HCEC 1CT (cell line): ENCODE data around the gene ARAP3.

ENCODE experiments used
- DNase-seq: peaks from one replicate; pipeline ENCODE4 v3.0.0-alpha.2; 2017

The ARAP3 gene

DNA sequence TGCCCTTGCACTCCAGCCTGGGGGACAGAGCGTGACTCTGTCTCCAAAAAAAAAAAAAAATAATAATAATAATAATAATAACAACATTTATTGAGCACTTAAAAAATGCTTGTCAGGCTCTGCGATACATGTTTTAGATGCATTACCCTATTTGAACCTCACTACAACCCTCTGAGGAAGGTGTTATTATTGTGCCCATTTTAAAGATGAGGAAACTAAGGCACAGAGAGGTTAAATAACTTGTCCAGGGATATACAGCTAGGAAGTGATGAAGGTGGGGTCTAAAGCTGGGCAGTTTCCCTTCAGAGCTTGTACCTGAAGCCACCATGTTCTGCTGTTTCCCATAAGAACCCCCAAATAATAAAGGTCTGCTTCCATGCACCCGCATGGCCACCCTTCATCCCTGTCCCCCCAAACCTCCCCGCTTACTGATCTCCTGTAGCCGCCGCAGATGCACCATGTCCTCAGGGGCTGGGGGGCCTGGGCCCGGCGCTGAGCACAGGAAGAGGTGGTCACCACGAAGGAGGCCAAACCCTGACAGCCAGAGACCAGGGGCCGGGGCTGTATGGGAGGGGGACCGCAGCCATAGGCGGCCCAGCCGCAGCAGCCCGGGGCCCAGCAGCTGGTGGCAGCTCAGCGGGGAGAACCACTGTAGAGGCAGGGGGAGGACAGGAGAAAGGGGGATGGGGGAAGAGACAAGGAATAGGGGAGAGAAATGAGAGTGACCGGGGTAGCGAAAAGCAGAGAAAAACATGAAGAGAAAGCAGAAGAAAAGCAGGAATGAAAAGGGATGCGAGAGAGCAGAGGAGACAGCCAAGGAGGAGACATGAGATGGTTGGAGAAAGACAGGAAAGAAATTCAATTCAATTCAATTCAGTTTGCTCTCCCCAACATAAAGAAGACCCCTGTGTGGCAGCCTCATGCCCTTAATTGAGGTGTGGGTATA is 15.8 kb downstream of the ARAP3 start:
- no peak for DNase-seq

DNA sequence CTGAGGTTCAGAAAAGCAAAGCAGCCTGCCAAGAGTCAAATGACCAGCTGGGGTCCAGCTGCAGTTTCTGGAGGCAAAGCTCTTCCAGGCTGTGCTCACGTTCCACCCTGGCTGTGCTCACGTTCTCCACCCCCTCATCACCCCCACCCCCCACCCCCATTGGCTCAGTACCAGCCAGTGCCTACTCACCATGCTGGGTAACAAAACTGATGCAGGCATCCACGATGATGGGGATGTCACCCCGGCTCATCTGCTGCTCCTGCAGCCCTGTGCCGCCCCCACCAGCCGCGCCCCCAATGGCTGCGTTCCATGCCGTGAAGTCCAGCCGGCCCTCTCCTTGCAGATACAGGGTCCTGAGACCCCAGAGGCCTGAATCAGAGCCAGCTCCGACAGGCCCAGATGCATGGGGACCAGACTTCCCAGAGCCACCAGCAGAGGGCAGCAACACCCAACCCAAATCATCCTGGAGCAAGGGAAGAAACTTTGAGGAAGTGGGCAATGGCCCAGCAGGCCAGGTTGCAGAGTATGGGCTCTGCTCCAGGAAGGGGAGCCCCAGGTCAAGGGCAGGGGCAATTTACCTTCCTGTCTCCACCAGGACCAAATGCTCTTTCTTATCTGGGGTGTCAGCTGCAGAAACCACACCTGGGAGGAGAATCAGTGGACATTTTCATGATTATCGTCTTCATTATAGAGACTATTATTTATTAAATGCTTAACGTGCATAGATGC is 17.1 kb downstream of the ARAP3 start:
- peak; percentile 40 for DNase-seq

DNA sequence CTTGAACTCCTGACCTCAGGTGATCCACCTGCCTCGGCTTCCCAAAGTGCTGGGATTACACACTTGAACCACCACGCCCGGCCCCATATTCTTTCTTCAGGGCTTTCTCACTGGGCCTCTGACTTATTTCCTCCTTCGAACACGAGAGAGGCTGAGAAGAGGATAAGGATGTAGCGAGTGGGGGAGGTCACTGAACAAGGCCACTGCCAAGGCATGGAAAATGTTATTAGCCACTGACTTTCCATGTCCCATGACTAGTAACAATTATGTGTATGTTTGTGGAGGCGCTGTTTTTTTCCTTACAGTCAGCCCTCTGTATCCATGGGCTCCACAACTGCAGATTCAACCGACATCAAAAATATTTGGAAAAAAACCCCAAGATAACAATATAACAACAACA is 18.5 kb downstream of the ARAP3 start:
- DNase-seq, result no peak

DNA sequence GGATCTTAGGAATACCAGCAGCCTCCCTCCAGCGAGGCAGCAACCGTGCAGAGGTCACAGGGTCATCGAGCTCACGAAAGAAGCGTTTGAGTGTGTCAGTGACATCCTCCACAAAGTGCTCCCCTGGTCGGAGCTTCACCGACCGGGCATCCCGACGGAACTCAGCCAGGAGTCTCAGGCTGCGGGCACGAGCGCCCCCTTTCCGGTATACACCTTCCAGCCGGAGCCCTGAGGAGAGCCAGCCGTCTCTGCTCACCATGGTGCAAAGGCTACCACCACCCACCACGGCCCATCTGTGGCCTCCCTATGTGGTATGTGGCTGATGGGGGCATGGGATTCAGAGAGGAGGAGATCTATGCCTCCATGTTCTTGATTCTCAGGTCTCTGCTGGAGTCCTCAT is 20.0 kb downstream of the ARAP3 start:
- no peak for DNase-seq

DNA sequence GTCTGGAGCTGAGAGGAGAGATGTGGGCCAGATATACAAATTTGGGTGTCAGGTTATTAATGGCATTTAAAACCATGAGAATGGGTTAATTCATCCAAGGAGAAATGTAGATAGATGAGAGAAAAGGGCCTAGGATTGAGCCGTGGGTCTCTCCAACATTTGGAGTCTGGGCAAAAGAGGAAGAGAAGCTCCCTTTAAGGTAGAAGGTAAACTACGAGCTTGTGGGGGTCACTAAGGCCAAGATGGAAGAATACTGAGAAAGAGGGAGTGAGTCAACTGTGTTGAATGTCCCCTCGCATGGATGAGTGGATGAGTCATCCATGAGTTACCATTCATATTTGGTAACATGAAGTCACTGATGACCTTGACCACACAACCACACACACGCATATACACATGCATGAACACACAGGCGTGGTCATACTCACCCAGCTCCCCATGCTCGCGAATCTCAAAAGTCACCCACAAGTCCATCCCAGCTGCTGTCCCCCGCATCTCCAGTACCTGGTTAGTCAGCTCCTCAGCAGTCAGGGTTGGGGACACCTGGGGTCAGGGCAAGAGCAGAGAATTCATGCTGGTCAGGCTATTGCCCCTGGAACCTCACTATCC is 24.0 kb downstream of the ARAP3 start:
- peak; percentile 97 for DNase-seq

DNA sequence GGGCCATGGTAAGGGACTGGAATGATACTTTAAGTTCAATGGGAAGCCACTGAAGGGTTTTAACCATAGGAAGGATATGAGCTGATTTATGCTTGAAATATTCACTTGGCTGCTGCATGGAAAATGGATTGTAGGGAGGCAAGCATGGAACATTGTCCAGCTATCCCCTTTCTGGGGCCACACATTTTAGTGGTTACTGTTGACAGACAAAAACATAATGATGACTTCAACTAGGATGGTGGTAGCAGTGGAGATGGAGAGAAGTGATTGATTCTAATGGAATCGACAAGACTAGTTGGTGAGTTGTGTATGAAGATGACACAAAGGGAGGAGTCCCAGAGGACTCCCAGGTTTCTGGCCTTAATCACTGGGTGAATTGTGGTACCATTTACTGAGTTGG is 24.6 kb downstream of the ARAP3 start:
- DNase-seq, result peak; percentile 11

DNA sequence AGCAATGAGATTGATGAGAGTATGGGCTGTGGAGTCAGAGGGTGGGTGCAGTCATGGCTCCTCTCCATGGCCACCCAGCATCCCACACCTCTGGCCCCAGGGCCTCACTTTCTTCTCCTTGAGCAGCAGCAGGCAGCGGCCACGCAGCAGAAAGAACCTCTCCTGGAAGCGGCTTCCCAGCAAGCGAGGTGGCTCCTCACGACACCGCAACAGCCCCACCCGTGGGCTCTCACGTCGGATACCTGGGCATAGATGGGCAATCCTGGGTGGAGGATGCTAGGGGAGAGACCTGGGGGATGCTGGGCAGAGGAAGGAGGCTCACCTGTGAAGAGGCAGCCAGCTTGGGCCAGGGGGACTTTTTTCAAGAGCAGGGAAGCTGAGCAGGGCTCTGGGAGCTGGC is 25.6 kb downstream of the ARAP3 start:
- DNase-seq, result no peak

DNA sequence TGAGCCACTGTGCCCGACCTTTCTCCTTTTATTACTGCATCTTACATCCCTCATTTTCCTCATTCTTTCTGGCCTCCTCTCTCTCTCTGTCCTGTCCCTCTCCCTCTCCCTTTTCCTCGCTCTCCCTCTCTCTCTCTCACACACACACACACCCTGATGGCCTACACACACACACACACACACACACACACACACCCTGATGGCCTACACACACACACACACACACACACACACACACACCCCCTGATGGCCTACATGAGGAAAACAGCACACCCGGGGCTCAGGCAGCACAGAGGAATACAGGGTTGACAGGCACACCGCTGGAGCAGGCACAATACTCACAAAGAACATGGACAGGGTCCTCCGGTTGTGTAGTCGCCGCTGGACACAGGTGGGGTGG is 27.0 kb downstream of the ARAP3 start:
- DNase-seq, result no peak

DNA sequence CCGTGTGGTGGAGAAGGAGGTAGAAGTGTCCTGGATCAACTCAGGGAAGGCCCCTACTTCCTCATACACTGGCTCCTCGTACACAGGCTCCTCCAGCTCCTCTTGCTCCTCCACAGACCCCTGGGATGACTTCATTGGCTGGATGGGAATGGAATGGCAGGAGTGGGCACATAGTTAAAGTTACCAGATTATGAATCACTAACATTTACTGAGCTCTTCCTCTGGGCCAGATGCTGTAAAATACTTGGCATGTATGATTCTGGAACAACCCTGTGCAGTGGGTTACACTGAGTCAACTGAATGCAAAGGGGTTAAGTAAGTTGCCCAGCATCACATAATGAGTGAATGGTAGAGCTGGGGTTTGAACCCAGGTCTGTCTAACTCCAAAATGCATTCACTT is 27.7 kb downstream of the ARAP3 start:
- DNase-seq, result peak; percentile 84

DNA sequence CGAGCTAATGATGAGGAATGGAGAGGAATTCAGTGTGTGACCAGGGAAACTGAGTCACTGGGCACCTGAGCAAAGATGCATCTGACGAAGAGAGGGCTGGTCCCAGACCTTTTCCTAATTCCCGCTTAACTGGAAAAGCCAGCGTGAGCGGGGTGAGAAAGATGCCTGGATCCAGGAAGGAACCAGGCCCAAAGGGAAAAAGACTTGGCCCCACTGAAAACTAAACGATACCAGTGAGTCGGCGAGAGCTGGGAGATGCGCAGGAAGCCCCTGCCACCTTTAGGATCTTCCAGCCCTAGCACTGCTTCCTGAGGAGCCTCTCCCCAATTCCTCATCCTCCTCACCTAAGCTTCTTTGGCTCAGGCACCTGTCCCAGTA is 30.3 kb downstream of the ARAP3 start:
- DNase-seq, result no peak

DNA sequence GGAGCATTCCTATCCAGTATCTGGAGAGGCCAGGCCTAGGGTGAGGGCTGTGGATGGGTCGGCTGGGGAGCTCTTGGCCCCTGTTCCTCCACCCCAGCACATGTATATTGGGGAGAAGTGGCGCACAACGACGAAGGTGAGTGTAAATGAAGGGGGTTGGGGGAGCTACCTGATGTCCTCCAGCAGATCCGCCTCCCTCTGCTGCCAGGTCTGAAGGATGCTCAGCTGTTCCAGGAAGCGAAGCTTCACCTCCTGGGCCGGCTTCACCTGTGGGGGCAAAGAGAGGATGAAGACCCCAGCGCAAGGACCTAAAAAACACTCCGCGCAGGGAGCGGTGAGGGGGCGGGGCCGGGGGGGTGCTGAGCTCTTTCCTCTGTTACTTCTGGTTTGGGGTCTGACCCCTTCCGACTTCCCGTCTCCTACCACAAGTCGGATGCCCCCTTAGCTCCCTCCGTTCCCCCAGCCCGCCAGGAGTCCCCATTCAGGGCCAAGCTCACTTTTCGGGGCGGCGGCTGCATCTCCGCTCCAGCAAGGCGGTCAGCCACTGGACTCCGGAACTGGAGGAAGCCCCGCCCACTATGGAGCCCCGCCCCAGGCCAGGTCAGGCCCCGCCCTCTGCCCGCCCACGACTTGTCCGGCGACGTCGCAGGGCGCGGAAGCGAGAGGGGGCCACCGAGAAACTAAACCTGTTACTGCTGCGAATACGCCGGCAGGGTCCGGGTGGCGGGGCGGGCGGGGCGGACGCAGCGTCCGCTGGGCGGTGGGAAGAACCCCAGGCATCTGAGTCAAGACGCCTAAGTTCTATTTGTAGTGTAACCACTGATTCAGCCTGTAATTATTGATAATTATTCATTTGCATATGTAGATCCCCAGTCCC is 30.9 kb downstream of the ARAP3 start, which contains the start of gene FCHSD1:
Gene FCHSD1, minus strand, starts transcription at position 568 of the 877 bp plus-strand sequence. Its CDS starts 50 bp downstream, at position 518.
- DNase-seq, result peak; percentile 67

DNA sequence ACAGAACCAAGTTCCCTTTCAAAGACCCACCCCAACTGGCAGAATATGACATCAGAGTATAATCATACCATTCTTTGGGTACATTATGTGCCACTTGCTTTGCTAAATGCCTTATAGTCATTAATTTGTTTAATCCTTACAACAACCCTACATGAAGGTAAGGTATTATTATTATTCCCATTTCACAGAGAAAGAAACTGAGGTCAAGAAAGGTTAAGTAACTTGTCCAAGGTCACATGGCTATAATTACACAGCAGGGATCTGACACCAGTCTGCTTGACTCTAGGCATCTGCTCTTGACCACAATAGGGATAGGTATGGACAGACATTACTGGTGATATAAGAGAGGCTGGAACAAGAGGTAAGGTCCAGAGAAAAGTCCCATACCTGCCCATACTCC is 32.1 kb downstream of the ARAP3 start:
- no peak for DNase-seq

DNA sequence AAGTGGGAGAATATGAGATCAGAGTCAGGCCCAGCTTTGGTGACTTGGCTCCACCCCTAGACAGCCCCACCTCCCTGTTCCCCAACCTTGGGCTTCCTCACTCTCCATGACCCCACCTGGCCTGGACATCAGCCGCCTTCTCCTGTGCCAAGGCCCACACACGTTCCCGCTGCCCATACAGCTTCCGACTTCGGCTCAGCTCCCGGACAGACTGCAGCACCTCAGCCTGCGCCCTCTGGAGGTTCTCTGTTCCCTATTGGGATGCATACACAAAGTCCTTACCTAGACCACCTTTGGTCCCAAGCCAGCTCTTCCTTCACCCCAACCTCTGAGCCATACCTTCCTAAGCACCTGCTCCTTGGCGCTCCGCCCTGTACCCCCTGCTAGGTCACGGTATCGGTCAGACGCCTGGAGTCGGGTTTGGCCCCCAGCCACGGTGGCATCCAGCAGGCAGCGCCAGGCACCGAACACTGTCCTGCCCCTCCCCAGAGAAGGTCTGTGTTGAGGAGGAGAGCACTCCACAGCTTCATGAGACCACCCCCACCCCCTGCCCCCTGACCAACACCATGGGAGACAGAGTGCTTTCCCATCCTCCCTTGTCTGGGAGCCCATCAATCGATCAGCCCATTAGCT is 32.9 kb downstream of the ARAP3 start:
- no peak for DNase-seq

DNA sequence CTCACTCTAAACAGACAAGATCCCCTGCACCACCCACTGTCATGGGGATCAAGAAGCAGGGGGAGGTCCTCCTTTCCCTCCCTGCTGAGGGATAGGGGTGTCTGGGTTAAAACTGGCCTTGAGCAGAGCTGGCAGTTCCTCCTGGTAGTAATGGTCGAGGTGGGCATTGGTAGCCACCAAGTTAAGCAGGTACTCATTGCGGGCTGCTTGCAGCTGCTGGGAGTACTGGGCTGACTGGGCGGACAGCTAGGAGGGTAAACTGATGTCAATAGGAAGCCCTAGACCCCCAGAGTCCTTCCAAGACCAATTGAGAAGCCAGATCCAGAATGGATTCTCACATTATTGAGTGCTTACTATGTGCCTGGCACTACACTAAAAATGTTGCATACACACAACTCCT is 34.2 kb downstream of the ARAP3 start:
- no peak for DNase-seq

DNA sequence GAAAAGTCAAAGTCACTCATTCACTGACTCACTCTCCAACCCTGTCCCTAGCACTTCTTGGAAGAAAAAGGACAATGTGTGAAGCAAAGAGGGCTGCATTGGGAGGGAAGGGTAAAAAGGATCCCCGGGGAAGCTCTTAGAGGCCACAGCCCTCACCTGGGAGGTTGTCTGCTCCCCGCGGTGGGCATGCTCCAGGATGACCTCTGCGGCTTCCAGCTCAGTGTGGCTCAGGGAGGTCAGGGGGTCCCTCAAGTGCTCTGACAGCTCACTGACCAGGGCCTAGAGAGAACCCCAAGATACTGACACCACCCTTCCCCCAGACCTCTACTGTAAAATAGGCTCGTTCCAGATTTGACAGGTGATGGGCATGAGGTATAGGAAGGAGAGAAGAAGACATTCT is 34.8 kb downstream of the ARAP3 start:
- no peak for DNase-seq

DNA sequence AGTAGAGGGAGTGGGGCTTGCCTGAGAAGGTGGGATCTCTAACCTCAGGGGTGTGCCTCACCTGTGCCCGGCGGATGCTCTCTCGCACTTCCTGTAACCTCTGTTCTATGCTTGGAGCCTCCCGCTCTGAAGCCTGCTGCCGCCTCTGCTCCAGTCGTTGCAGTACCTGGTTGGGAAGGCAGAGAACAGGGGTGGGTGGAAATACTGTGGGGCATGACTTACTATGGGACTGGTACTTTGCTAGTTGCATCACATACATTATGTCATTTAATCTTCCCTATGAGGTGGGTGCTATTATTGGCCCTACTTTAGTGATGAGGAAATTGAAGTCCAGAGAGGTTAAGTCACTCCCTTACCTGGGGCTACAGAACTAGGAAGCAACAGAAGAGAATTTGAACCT is 36.0 kb downstream of the ARAP3 start:
- DNase-seq, result no peak

DNA sequence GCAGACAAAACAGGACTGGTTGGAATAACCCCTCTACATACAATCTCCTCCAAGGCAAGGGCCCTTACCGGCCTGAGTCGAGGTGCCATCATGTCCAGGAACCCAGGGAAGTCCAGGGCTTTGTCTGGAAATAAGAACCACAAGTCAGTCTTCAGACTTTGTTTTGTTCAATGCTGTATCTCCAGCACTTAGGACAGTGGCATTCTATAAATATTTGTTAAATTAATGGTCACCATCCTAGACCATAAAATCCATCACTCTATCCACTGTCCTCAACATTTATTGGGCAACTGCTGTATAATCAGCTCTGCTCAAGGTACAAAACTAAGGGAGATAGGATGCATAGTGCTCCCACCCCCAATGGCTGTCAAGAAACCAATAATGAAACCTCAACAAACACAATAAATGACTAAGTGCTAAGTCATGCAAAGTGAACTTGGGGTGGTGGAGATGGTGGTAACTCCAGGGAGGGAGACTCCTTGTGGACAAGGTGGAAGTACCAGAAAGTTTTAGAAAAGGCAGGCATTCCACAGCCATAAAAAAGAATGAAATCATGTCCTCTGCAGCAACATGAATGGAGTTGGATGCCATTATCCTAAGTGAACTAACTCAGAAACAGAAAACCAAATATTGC is 40.3 kb downstream of the ARAP3 start:
- peak; percentile 81 for DNase-seq

DNA sequence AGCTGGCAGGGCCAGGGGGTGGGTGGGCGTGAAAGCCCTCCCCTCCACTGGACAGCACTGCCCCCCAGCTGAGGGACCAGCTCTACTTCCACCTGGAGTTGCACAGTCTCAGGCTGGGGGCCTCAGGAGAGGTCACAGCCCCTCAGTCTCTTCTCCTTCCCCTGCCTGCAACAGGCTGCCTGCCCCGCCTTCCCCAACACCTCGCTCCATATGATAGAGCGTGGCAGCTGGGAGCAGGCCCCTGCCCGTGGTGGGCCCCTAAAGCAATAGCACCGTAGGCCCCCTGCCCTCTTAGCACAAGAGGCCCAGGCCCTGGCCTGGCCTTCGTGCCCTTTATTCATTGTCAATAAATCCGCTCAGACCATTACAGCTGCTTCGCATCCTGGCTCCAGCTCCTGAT is 41.3 kb downstream of the ARAP3 start:
- no peak for DNase-seq

DNA sequence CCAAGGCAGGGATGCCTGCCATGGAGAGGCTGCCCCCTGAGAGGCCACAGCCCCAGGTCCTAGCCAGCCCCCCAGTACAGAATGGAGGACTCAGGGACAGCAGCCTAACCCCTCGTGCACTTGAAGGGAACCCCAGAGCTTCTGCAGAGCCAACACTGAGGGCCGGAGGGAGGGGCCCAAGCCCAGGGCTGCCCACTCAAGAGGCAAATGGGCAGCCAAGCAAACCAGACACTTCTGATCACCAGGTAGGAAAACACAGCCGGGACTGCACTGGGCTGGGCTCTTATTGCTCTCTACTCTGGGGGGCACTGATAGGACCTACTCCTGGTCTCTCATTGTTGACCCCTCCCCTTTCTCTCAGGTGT is 42.0 kb downstream of the ARAP3 start:
- no peak for DNase-seq

DNA sequence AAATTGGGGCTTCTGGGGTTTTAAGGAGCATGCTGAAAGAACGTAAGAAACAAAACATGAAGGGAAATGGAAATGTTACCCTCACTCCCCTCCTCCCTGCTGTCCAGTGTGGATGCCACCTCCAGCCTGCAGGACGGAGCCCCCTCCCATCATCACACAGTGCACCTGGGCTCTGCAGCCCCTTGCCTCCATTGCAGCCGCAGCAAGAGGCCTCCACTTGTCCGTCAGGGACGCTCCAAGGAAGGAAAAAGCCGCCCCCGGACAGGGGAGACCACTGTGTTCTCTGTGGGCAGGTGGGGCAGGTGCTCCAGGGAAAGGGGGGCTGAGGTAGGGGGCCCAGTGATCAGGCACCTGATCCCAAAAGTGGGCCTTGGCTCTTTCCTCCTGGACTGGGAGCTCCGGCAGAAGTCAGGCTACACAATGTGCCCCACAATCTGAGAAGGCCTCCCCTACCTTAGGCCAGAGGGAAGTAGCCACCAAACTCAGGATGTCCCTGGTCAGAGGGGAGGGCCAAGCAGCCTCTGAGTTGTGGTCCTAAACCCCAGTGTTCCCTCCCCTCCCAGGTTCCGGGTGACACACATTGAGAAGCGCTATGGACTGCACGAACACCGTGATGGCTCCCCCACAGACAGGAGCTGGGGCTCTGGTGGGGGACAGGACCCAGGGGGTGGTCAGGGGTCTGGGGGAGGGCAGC is 42.5 kb downstream of the ARAP3 start:
- no peak for DNase-seq

DNA sequence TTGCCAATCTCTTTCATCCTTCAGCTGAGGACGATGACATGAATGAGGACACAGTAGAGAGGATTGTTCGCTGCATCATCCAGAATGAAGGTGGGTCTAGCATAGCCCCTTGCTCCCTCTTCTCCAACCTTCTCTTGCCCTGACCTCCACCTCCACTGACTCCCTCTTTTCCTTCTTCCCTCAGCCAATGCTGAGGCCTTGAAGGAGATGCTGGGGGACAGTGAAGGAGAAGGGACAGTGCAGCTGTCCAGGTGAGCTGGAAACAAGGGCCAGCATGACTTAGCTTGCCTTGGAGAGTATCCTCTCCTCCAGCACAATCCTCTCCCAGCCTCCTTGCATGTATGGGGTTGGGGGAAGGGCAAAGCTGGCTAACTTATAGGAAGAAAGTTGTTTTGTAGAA is 43.3 kb downstream of the ARAP3 start:
- DNase-seq, result no peak
